ENCODE measurements around the gene OR2W3.

Gene OR2W3

GRCh38 chr1:247923941-247924340 lies 28.6 kb downstream of the OR2W3 start:
- DNase-seq = no peak

DNA sequence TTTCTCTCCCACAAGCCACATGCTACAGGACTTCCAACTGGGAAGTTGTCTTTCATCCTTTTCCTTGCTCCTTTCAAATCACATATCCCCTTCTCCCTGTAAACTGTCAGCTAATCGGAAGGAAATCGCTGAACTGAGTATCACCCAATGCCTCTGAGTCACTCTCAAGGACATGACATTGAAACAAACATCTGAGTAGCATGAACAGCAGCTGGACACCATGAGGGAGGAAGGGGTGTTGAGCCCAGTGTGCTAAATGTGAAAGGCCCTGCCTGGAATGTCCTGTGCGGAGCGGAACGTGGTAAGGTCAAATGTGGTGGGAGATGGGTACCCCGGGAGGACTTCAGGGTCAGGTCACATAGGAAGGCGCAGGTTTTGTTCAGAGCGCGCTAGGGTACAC lies 29.5 kb downstream of the OR2W3 start, which contains the start of gene OR2AJ1:
TSS of gene OR2AJ1 (plus strand) at position 22 of the 400 bp plus-strand sequence. CDS start 8,880 bp downstream, outside the sequence.
- DNase-seq = no peak

GRCh38 chr1:247933989-247934388 lies 38.6 kb downstream of the OR2W3 start:
- DNase-seq = no peak

- no peak for DNase-seq
Measured at GRCh38 chr1:247935781-247936180, 40.4 kb downstream of the OR2W3 start.

- DNase-seq = no peak
Measured at GRCh38 chr1:247936415-247936814, 41.0 kb downstream of the OR2W3 start.

DNA sequence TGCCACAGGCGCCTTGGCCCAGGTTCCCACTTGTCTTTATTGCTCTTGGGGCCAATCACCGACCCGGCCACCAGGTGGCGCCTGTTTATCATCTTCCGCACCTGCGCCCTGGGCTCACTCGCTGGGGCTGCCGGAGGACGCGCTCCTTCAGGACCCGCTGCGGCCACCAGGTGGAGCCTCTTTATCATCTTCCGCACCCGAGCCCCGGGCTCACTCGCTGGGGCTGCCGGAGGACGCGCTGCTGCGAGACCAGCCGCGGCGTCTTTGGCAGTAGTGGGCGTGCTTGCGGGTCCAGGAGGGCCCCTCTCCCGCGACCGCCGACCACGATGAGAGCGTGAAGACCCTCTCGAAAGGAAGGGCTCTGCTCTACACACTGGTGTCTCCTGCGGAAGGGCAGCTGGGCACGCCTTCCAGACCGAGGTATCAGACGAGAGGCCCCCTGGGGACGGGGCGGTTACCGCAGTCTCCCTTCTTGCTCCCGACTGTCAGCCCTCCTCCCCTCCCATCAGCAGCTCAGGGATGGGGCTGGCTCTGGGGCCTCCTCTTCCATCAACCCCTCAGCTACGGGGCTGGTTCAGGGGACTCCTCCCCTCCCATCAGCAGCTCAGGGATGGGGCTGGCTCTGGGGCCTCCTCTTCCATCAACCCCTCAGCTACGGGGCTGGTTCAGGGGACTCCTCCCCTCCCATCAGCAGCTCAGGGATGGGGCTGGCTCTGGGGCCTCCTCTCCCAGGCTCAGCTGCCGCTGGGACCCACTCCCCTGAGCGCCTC lies 41.8 kb downstream of the OR2W3 start:
- DNase-seq = peak; percentile 86 to 89

GRCh38 chr1:247942624-247943023 lies 47.2 kb downstream of the OR2W3 start:
- DNase-seq = no peak
